HEK293T (cell line): ENCODE results near the gene SGMS1.

Source experiments
- CTCF ChIA-PET: fragments of 350-600 bp; formaldehyde crosslinking; extraction: SDS; loops from one replicate; lab custom pipeline; 2021; ENCODE audit warnings: antibody characterized with exemption, inconsistent platforms; lab: Yijun Ruan, JAX
- POLR2A ChIA-PET: fragments of 350-600 bp; formaldehyde crosslinking; extraction: SDS; loops from one replicate; lab custom pipeline; 2020; ENCODE audit warnings: antibody characterized with exemption, inconsistent platforms; lab: Yijun Ruan, JAX
- DNase-seq: peaks from one replicate; pipeline ENCODE4 v3.0.0; 2012; ENCODE audit warnings: mixed read lengths; ENCODE audit errors: extremely low spot score
- ARNT ChIP-seq: fragments of 450-650 bp; IDR thresholded peaks from 2 replicates; pipeline ENCODE4 v1.6.1; 2017; ENCODE audit warnings: mild to moderate bottlenecking
- BHLHE40 ChIP-seq: fragments of 450-650 bp; IDR thresholded peaks from 2 replicates; pipeline ENCODE4 v1.6.1; 2016; ENCODE audit warnings: mild to moderate bottlenecking, moderate library complexity, borderline replicate concordance
- CTBP1 ChIP-seq: fragments of 450-650 bp; IDR thresholded peaks from 2 replicates; pipeline ENCODE4 v1.6.1; 2016; ENCODE audit warnings: borderline replicate concordance
- ELF4 ChIP-seq: fragments of 450-650 bp; IDR thresholded peaks from 2 replicates; pipeline ENCODE4 v1.6.1; 2017; ENCODE audit warnings: antibody characterized with exemption
- FOXA1 ChIP-seq: fragments of 450-650 bp; IDR thresholded peaks from 2 replicates; pipeline ENCODE4 v1.6.1; 2016; ENCODE audit warnings: mild to moderate bottlenecking
- FOXK2 ChIP-seq: fragments of 450-650 bp; IDR thresholded peaks from 2 replicates; pipeline ENCODE4 v1.6.1; 2016; ENCODE audit warnings: mild to moderate bottlenecking
- FOXM1 ChIP-seq: fragments of 450-650 bp; IDR thresholded peaks from 2 replicates; pipeline ENCODE4 v1.6.1; 2017; ENCODE audit warnings: mild to moderate bottlenecking, borderline replicate concordance
- HDGF ChIP-seq: fragments of 450-650 bp; IDR thresholded peaks from 2 replicates; pipeline ENCODE4 v1.6.1; 2017; ENCODE audit warnings: antibody characterized with exemption, borderline replicate concordance
- L3MBTL2 ChIP-seq: fragments of 450-650 bp; conservative IDR thresholded peaks from 2 replicates; pipeline ENCODE4 v1.6.1; 2016; ENCODE audit warnings: mild to moderate bottlenecking
- LEF1 ChIP-seq: fragments of 450-650 bp; IDR thresholded peaks from 2 replicates; pipeline ENCODE4 v1.6.1; 2017; ENCODE audit warnings: mild to moderate bottlenecking, borderline replicate concordance
- NFRKB ChIP-seq: fragments of 450-650 bp; IDR thresholded peaks from 2 replicates; pipeline ENCODE4 v1.6.1; 2016; ENCODE audit warnings: mild to moderate bottlenecking, moderate library complexity
- PKNOX1 ChIP-seq: fragments of 450-650 bp; IDR thresholded peaks from 2 replicates; pipeline ENCODE4 v1.6.1; 2016
- SP1 ChIP-seq: fragments of 450-650 bp; IDR thresholded peaks from 2 replicates; pipeline ENCODE4 v1.6.1; 2017
- SUZ12 ChIP-seq: fragments of 450-650 bp; IDR thresholded peaks from 2 replicates; pipeline ENCODE4 v1.6.1; 2016; ENCODE audit warnings: mild to moderate bottlenecking
- TARDBP ChIP-seq: fragments of 450-650 bp; IDR thresholded peaks from 2 replicates; pipeline ENCODE4 v1.6.1; 2016
- ZNF384 ChIP-seq: fragments of 450-650 bp; IDR thresholded peaks from 2 replicates; pipeline ENCODE4 v1.6.1; 2016

Gene SGMS1

GRCh38 chr10:50624413-50624865, 683 bp upstream of the SGMS1 start:
- DNase-seq, result peak; percentile 90
- TF ChIP-seq SP1 (no peak), FOXA1 (no peak), FOXM1 (peak; percentile 95; the same call in 1 of the 2 replicates), FOXK2 (no peak), ARNT (no peak), PKNOX1 (peak; percentile 20; the same call in 1 of the 2 replicates), HDGF (no peak), CTBP1 (peak; percentile 53; the same call in 1 of the 2 replicates), SUZ12 (no peak), TARDBP (no peak), ELF4 (peak; percentile 26; the same call in 1 of the 2 replicates), BHLHE40 (no peak), L3MBTL2 (peak; percentile 89), LEF1 (no peak), NFRKB (no peak), ZNF384 (peak; percentile 86)
- POLR2A ChIA-PET, result interaction anchor here (0.6 to 2.8 kb wide), 20 partner anchors 9 to 204 kb away, joined by 3 to 8 read pairs (median 4); partner anchors contain the start of gene ASAH2B
- CTCF ChIA-PET, result no interaction called here

GRCh38 chr10:50622706-50623662, 772 bp downstream of the SGMS1 start:
- ChIA-PET POLR2A (interaction anchor here (1.2 to 2.8 kb wide), 2 partner anchors 70 to 110 kb away, joined by 5 to 8 read pairs; no protein-coding TSS in a partner anchor), CTCF (interaction anchor here (0.7 kb wide), 1 partner anchor 22 kb away, joined by 3 read pairs; no protein-coding TSS in a partner anchor)
- TF ChIP-seq HDGF (no peak), BHLHE40 (no peak), ARNT (no peak), CTBP1 (no peak), FOXK2 (no peak), FOXA1 (no peak), FOXM1 (no peak), TARDBP (no peak), PKNOX1 (no peak), ZNF384 (no peak), L3MBTL2 (no peak), NFRKB (no peak)
- peak; percentile 18 for DNase-seq

- POLR2A ChIA-PET, result interaction anchor here (0.6 to 1.5 kb wide), 3 partner anchors 9 to 109 kb away, joined by 3 to 5 read pairs (median 4); no protein-coding TSS in a partner anchor
- CTCF ChIA-PET, result interaction anchor here (0.7 kb wide), 1 partner anchor 23 kb away, joined by 3 read pairs; no protein-coding TSS in a partner anchor
- TF ChIP-seq FOXK2, result no peak
- TF ChIP-seq PKNOX1, result no peak
- TF ChIP-seq SP1, result no peak
- no peak for TF ChIP-seq ELF4
- no peak for TF ChIP-seq FOXM1
- peak; percentile 41 for DNase-seq
These were observed 1.6 kb downstream of the SGMS1 start for GRCh38 chr10:50621968-50622705.

- ChIA-PET POLR2A (interaction anchor here (1.5 kb wide), 1 partner anchor 16 kb away, joined by 4 read pairs; no protein-coding TSS in a partner anchor), CTCF (interaction anchor here (0.7 to 1.1 kb wide), 2 partner anchors 9 to 637 kb away, joined by 3 read pairs; no protein-coding TSS in a partner anchor)
- TF ChIP-seq ARNT (peak; percentile 91), SP1 (no peak)
- DNase-seq, result no peak
These were observed 2.9 kb downstream of the SGMS1 start for GRCh38 chr10:50620899-50621298.

- DNase-seq, result no peak
- ChIA-PET CTCF (no interaction called here), POLR2A (no interaction called here)
- TF ChIP-seq PKNOX1, result no peak
- no peak for TF ChIP-seq FOXM1
- TF ChIP-seq SUZ12, result no peak
- no peak for TF ChIP-seq ELF4
- no peak for TF ChIP-seq TARDBP
- no peak for TF ChIP-seq L3MBTL2
- no peak for TF ChIP-seq FOXA1
- no peak for TF ChIP-seq ZNF384
- no peak for TF ChIP-seq SP1
- TF ChIP-seq HDGF, result no peak
- TF ChIP-seq NFRKB, result no peak
- TF ChIP-seq LEF1, result no peak
- no peak for TF ChIP-seq FOXK2
- TF ChIP-seq ARNT, result no peak
- TF ChIP-seq BHLHE40, result no peak
- no peak for TF ChIP-seq CTBP1
These were observed 3.9 kb downstream of the SGMS1 start for GRCh38 chr10:50619882-50620281.
